Activated naive CD4-positive, alpha-beta T cell treated with anti-CD3 and anti-CD28 coated beads for 36 hours (primary cell): ENCODE data around the gene BTN1A1. TPM values are rescaled to one million over a fixed set of nuclear protein-coding genes. Genes with fewer than 3 reads are reported as not detected.

Experiments used
- CTCF ChIA-PET: fragments of 350-600 bp; sonication (Branson Sonifier 250); formaldehyde crosslinking; loops from one replicate; lab custom pipeline; 2021; ENCODE audit warnings: antibody characterized with exemption; lab: Charles Lee
- DNase-seq: peaks from one replicate; pipeline ENCODE4 v3.0.0-alpha.2; 2020
- H3K27ac Mint-ChIP-seq: one replicate; pipeline ENCODE4 v1.8.0; 2021; ENCODE audit warnings: mild to moderate bottlenecking, mixed read lengths
- H3K27me3 Mint-ChIP-seq: one replicate; pipeline ENCODE4 v1.8.0; 2021; ENCODE audit warnings: low read depth, mixed read lengths
- H3K36me3 Mint-ChIP-seq: one replicate; pipeline ENCODE4 v1.8.0; 2021; ENCODE audit warnings: low read depth, mixed read lengths
- H3K4me1 Mint-ChIP-seq: one replicate; pipeline ENCODE4 v1.8.0; 2021; ENCODE audit warnings: low read depth, mixed read lengths
- H3K4me3 Mint-ChIP-seq: one replicate; pipeline ENCODE4 v1.8.0; 2021; ENCODE audit warnings: mild to moderate bottlenecking, moderate library complexity, mixed read lengths
- H3K9me3 Mint-ChIP-seq: one replicate; pipeline ENCODE4 v1.8.0; 2021; ENCODE audit warnings: mixed read lengths
- intact Hi-C: fragments of 100-400 bp; cut with micrococcal nuclease; formaldehyde crosslinking; loops from one replicate; pipeline ENCODE4 v1.15.1; 2023
- total RNA-seq, 2 experiments: library from RNA; stranded (reverse); gene quantifications; one replicate each; pipeline ENCODE4 v1.2.3, GENCODE V29; 2021

Gene BTN1A1
- total RNA-seq, 2 experiments from 2014 or later, result 0.07 to 0.10 TPM

GRCh38 chr6:26465776-26466175 lies 34.3 kb upstream of the BTN1A1 start:
- DNase-seq, result no peak
- CTCF ChIA-PET, result no interaction called here
- H3K27ac Mint-ChIP-seq, result no peak overlapping the region

DNA sequence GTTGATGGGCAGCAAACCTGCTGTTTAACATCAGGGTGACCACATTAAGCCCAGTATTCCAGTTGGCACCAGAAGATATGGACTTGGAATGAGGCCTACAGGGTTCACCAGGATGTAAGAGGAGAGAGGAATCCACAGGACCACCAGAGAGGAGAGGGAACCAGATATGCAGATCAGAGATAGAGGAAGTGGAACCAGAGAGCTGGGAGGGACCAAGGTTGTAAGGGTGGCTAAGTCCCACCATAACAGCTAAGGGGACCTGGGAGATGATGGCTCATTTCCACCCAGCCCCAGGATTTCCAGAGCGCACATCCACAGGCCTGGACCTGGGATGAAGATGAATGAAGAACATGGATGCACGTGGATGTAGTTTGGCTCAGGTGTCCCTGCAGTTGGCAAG lies 31.3 kb upstream of the BTN1A1 start:
- CTCF ChIA-PET, result no interaction called here
- H3K27me3 Mint-ChIP-seq, result no peaks in the 10 kb centered on the region
- intact Hi-C loops, result no loop called here
- no peak overlapping the region for H3K4me3 Mint-ChIP-seq
- no peak for DNase-seq
- peaks cover 23% of the 10 kb centered on the region for H3K4me1 Mint-ChIP-seq
- H3K9me3 Mint-ChIP-seq, result peaks cover 14% of the 10 kb centered on the region
- peaks cover 52% of the 10 kb centered on the region for H3K36me3 Mint-ChIP-seq
- H3K27ac Mint-ChIP-seq, result peak overlapping the region; percentile 12

More at GRCh38 chr6:26465776-26466175, 34.3 kb upstream of the BTN1A1 start:
- intact Hi-C loops, result no loop called here
- H3K4me3 Mint-ChIP-seq, result no peak overlapping the region
- peaks cover 56% of the 10 kb centered on the region for H3K36me3 Mint-ChIP-seq
- H3K4me1 Mint-ChIP-seq, result peaks cover 31% of the 10 kb centered on the region
- no peaks in the 10 kb centered on the region for H3K27me3 Mint-ChIP-seq
- no peaks in the 10 kb centered on the region for H3K9me3 Mint-ChIP-seq

GRCh38 chr6:26470643-26471042 lies 29.5 kb upstream of the BTN1A1 start:
- peaks cover 23% of the 10 kb centered on the region for H3K4me1 Mint-ChIP-seq
- peak overlapping the region; percentile 33 for H3K27ac Mint-ChIP-seq
- H3K36me3 Mint-ChIP-seq, result peaks cover 44% of the 10 kb centered on the region
- H3K27me3 Mint-ChIP-seq, result no peaks in the 10 kb centered on the region
- H3K9me3 Mint-ChIP-seq, result peaks cover 14% of the 10 kb centered on the region
- intact Hi-C loops, result loop anchor here (10.0 kb wide), 1 partner anchor 296 kb away; no protein-coding TSS in a partner anchor
- CTCF ChIA-PET, result no interaction called here
- no peak overlapping the region for H3K4me3 Mint-ChIP-seq
- no peak for DNase-seq

DNA sequence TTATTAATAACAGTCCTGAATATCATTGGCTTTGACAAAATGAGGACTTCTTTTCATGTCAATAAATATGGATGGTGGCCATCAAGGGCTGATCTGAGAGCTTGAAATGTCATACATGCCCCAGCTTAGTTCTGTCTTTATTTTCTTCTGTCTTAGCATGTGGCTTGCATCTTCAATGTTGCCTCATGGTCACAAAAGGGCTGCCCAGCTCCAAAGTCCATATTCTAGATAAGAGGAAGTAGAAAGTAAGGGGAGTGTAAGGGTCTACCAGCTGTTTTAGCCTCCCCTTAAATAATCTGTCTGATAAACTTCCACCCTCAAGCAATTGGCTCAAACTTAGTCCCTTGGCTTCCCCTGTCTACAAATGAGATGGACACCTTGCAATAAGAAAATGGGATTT lies 28.1 kb upstream of the BTN1A1 start:
- CTCF ChIA-PET, result interaction anchor here (0.9 kb wide), 1 partner anchor 27 kb away, joined by 4 read pairs; no protein-coding TSS in a partner anchor
- Mint-ChIP-seq H3K9me3 (peaks cover 14% of the 10 kb centered on the region), H3K36me3 (peaks cover 39% of the 10 kb centered on the region), H3K4me3 (no peak overlapping the region), H3K27ac (no peak overlapping the region), H3K4me1 (peaks cover 35% of the 10 kb centered on the region), H3K27me3 (no peaks in the 10 kb centered on the region)
- no peak for DNase-seq
- intact Hi-C loops, result loop anchor here (10.0 kb wide), 1 partner anchor 297 kb away; no protein-coding TSS in a partner anchor

DNA sequence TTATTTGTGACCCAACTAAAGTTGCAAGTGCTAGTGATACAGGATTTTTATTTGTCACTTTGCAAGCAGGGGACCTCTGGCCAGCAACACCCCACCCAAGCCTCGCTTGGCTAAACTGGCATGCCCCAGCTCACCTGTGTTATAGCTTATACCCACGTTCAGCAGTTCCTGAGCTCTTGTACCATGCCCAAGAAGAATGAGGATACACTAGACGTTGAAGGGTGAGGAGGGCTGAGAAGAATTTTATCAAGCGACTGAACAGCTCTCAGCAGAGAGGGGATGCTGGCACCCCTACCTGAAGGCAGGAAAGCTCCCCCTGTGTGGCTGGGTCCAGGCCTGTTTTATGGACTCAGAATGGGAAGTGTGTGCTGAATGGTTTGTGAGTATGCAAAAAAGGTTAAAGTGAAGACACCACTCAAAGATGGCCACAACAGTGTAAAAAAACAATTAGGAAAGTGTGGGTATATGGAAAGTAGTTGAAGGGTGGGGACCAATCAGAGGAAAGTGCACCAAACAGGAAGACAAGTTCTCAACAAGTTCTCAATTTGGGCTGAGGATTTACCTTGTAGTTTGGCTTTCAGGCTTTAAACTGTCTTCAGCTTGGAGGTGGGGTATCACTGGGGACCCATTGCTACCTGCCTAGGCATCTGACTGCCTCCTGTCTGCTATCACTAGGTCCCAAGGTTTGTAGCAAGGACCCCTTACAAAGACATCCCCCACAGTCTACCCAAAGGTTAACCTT lies 27.4 kb upstream of the BTN1A1 start:
- DNase-seq, result no peak
- H3K4me1 Mint-ChIP-seq, result peaks cover 41% of the 10 kb centered on the region
- CTCF ChIA-PET, result interaction anchor here (0.9 kb wide), 1 partner anchor 28 kb away, joined by 4 read pairs; no protein-coding TSS in a partner anchor
- H3K9me3 Mint-ChIP-seq, result peaks cover 14% of the 10 kb centered on the region
- peak overlapping the region; percentile 98 for H3K4me3 Mint-ChIP-seq
- no peaks in the 10 kb centered on the region for H3K27me3 Mint-ChIP-seq
- intact Hi-C loops, result loop anchor here (1.0 to 10.0 kb wide), 4 partner anchors 15 to 298 kb away; partner anchors contain the start of genes BTN2A1, BTN3A2 and BTN3A3
- H3K36me3 Mint-ChIP-seq, result peaks cover 37% of the 10 kb centered on the region
- H3K27ac Mint-ChIP-seq, result peak overlapping the region; percentile 100

DNA sequence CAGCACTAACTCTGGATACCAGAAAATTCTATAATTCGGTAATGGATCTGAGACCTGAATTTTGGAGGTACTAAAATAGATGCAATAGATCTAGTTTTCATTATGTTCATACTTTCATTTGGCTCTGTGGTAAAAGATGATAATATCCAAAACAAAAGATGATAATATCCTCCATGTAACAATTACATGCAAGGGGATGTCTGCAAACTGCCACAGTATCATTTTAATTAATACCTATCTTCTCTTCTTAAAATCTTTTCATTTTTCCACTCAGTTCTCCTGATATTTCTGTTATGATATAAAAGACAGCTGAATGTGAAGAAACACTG lies 26.7 kb upstream of the BTN1A1 start:
- H3K4me1 Mint-ChIP-seq, result peaks cover 42% of the 10 kb centered on the region
- intact Hi-C loops, result loop anchor here (1.0 to 10.0 kb wide), 4 partner anchors 16 to 299 kb away; partner anchors contain the start of genes BTN2A1, BTN3A2 and BTN3A3
- CTCF ChIA-PET, result interaction anchor here (0.6 kb wide), 1 partner anchor 99 kb away, joined by 4 read pairs; no protein-coding TSS in a partner anchor

GRCh38 chr6:26473758-26474438 lies 26.2 kb upstream of the BTN1A1 start:
- intact Hi-C loops, result loop anchor here (1.0 to 10.0 kb wide), 10 partner anchors 17 to 299 kb away; partner anchors contain the start of genes BTN2A1, BTN3A1, BTN3A2 and BTN3A3

More for the DNA sequence above, 26.7 kb upstream of the BTN1A1 start:
- no peaks in the 10 kb centered on the region for H3K27me3 Mint-ChIP-seq
- H3K4me3 Mint-ChIP-seq, result peak overlapping the region; percentile 98
- H3K36me3 Mint-ChIP-seq, result peaks cover 33% of the 10 kb centered on the region
- H3K9me3 Mint-ChIP-seq, result peaks cover 14% of the 10 kb centered on the region
- H3K27ac Mint-ChIP-seq, result peak overlapping the region; percentile 100
- no peak for DNase-seq

GRCh38 chr6:26474439-26474881 lies 25.6 kb upstream of the BTN1A1 start:
- Mint-ChIP-seq H3K36me3 (peaks cover 27% of the 10 kb centered on the region), H3K4me3 (peak overlapping the region; percentile 98), H3K27me3 (no peaks in the 10 kb centered on the region), H3K27ac (peak overlapping the region; percentile 100), H3K4me1 (peaks cover 40% of the 10 kb centered on the region), H3K9me3 (peaks cover 14% of the 10 kb centered on the region)
- CTCF ChIA-PET, result interaction anchor here (0.9 to 1.2 kb wide), 2 partner anchors 27 to 63 kb away, joined by 3 read pairs; no protein-coding TSS in a partner anchor
- intact Hi-C loops, result loop anchor here (1.0 to 10.0 kb wide), 7 partner anchors 47 to 300 kb away; partner anchors contain the start of gene BTN3A1
- DNase-seq, result no peak

More at GRCh38 chr6:26473758-26474438, 26.2 kb upstream of the BTN1A1 start:
- peaks cover 28% of the 10 kb centered on the region for H3K36me3 Mint-ChIP-seq
- no peaks in the 10 kb centered on the region for H3K27me3 Mint-ChIP-seq
- peaks cover 14% of the 10 kb centered on the region for H3K9me3 Mint-ChIP-seq
- peak overlapping the region; percentile 100 for H3K27ac Mint-ChIP-seq
- DNase-seq, result peak; percentile 90
- CTCF ChIA-PET, result interaction anchor here (0.6 to 1.2 kb wide), 3 partner anchors 27 to 98 kb away, joined by 3 to 4 read pairs (median 3); no protein-coding TSS in a partner anchor
- peaks cover 40% of the 10 kb centered on the region for H3K4me1 Mint-ChIP-seq
- peak overlapping the region; percentile 98 for H3K4me3 Mint-ChIP-seq

DNA sequence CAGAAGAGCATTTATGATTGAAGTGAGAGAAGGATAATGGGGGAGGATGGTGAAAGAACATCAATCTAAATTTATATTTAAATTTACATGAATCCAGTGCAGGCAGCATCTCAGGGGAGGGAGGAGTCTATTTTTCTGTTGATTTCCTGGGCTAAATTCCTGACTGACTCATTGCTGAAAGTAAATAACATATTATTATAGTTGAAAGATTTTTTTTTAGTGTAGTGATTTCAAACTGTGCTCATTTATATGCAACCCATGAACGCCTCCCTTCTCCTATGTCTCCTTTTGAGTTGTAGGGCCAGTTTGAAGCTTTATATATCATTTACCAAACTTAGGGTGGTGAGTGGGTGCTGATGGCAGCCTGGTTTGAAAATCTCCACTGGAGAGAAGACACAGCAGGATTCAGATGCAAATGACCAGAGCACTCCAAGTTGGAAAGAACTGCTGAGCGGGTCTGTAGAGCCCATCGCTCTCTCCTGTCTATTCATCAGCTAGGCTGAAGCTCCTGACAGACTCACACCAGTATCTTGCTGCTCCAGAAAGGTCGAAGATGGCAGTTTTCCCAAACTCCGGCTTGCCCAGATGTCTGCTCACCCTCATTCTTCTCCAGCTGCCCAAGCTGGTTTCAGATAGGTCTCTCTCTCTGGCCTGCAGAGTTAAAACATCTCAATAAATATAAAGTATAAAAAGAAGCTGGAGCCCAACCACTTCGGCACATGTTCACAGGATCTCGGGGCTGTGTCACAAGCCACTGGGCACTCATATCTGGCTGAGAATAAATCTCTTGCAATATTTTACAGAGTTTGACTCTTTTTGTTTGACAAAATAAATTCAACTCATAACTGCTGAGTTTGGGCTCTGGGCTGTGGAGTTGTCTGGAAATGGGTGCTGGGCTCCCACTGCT lies 24.0 kb upstream of the BTN1A1 start:
- Mint-ChIP-seq H3K9me3 (peaks cover 14% of the 10 kb centered on the region), H3K4me1 (peaks cover 40% of the 10 kb centered on the region), H3K27ac (peak overlapping the region; percentile 100), H3K4me3 (no peak overlapping the region), H3K27me3 (no peaks in the 10 kb centered on the region), H3K36me3 (peaks cover 27% of the 10 kb centered on the region)
- no peak for DNase-seq
- CTCF ChIA-PET, result interaction anchor here (1.1 kb wide), 1 partner anchor 26 kb away, joined by 4 read pairs; no protein-coding TSS in a partner anchor
- intact Hi-C loops, result loop anchor here (2.0 to 10.0 kb wide), 2 partner anchors 73 to 301 kb away; partner anchors contain the start of gene BTN3A1

DNA sequence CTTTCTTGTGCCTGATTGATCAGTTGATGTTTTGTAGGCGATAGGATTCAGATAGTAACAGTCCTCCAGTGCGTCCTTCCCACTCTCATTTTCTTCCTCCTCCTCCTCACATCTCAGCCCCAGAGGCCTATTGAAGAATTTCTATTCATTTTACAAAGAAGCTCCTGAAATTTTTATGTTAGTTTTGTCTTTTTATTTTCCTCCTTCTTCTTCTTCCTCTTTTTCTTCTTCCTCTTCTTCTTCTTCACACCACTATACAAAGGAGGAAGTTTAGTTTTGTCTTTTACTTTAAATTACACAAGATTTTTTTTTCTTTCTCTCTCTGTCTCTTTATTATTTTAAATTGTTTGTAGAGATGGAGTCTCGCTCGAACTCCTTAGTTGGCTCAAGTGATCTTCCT lies 23.2 kb upstream of the BTN1A1 start:
- intact Hi-C loops, result loop anchor here (10.0 kb wide), 1 partner anchor 302 kb away; no protein-coding TSS in a partner anchor
- Mint-ChIP-seq H3K36me3 (peaks cover 21% of the 10 kb centered on the region), H3K4me1 (peaks cover 40% of the 10 kb centered on the region), H3K9me3 (peaks cover 8% of the 10 kb centered on the region), H3K27me3 (no peaks in the 10 kb centered on the region), H3K27ac (peak overlapping the region; percentile 100), H3K4me3 (no peak overlapping the region)
- no peak for DNase-seq
- CTCF ChIA-PET, result interaction anchor here (0.7 kb wide), 1 partner anchor 136 kb away, joined by 3 read pairs; no protein-coding TSS in a partner anchor

GRCh38 chr6:26477426-26477825 lies 22.7 kb upstream of the BTN1A1 start:
- H3K27me3 Mint-ChIP-seq, result no peaks in the 10 kb centered on the region
- H3K36me3 Mint-ChIP-seq, result peaks cover 19% of the 10 kb centered on the region
- H3K4me1 Mint-ChIP-seq, result peaks cover 39% of the 10 kb centered on the region
- CTCF ChIA-PET, result interaction anchor here (0.7 kb wide), 1 partner anchor 137 kb away, joined by 3 read pairs; no protein-coding TSS in a partner anchor
- no peak overlapping the region for H3K27ac Mint-ChIP-seq
- DNase-seq, result no peak
- H3K9me3 Mint-ChIP-seq, result peaks cover 4% of the 10 kb centered on the region
- H3K4me3 Mint-ChIP-seq, result no peak overlapping the region
- intact Hi-C loops, result loop anchor here (10.0 kb wide), 1 partner anchor 303 kb away; no protein-coding TSS in a partner anchor
